CD4-positive, alpha-beta T cell treated with Interleukin-21 for 1 hour (primary cell): ENCODE results near the gene PLCXD3.

Source experiments
- DNase-seq: peaks from one replicate; pipeline ENCODE4 v3.0.0-alpha.2; 2020

PLCXD3 gene

DNA sequence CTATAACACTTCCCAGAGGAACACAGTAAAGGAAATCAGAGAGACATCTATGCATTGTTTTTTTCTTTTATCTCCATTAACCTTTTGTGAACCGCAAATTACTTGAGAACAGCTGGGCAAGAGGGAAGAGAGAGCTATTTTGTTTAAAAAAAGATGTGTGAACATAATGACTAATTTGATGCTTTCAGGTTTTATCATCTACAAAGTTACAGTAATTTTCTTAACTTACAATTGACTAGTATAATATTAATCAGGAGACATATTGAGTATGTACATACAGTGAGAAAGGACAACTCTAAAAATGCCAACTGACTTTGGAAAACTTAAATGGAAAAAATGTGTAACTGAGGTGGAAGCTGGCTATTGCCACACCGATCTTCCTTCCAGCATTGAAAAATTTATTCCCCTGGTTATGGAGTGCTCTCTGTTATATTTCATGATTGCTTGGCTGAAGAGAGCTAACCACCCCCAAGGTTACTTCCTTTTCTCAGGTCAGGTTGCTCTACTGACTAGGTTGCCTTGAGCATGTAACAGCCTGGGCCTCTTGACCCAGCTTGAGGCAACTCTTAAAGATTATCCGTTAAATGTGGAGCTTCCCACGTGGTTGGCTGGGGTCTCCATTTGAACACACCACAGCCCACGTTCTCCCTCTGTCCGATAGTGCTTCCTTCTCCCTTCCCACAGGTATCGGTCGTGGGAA is 234.4 kb downstream of the PLCXD3 start:
- no peak for DNase-seq

DNA sequence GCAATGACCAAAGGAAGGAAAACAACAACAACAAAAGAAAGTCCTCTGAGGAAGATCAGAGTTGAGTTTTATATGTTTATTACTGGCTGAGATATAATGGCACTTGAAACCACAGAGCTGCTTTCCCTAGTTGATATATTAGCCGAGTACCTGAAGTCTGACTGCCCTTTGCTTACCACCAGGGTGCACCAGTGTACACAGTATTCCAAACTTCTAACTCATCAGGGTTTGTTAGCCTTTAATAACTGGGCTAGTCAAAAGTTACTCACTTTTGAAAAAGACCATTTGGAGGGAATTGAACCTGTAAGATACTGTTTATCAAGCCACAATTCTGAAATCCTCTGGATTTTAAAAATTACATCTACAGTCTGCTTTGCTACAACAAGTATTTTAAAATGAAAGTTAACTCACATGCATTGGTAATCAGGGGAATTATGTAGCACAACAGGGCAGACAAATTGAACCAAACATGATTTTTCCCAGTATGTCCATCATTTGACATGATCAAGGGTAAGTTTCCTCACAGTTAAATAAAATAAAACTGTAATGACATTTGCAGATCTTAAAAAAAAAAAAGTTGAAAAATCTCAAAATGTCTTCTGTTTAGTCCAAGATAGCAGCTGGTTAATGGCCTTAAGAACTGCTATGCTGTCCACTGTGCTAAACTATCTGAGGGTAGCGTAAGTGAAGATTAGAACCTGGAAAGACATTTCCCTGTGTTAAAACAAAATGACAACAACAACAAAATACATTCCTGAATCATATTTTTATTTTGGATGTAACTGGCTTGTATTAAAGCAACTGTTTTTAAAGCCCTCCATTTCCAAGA is 239.8 kb downstream of the PLCXD3 start:
- DNase-seq = no peak

DNA sequence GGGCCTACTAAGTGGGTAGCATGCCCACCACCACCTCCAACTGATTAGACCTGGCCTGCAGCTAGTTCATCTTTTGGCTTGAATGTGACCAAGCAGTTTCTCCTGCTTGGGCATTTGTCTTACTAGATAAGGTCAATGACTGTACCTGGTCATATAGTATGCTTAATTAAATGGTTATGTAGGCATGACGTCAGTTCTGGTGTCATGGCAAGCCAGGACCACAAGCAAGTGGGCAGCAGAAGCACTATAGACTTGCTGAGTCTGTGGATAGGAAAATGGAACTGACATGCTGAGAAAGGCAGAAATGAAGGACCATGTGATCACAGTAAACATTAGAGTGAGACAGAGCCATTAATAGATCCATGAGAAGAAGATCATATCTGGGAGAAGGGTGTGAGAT is 241.5 kb downstream of the PLCXD3 start:
- no peak for DNase-seq

DNA sequence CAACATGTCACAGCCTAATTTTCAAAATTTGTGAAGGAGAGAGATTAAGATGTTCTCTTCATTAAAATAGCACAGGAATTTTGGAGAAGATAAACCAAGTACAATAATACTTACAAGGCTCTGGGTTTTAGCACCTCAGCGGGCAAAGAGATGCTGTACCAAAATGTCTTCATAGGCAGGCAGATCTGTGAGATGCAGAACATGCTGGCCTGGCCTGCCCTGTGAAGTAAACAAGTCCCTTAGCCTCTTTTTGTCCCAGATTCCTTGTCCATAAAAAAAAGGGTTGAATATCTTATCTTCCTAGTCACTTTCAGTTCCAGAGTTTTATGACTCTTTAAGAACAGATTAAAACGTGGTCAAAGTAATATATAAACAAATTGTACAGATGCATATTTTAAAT is 244.0 kb downstream of the PLCXD3 start:
- no peak for DNase-seq

DNA sequence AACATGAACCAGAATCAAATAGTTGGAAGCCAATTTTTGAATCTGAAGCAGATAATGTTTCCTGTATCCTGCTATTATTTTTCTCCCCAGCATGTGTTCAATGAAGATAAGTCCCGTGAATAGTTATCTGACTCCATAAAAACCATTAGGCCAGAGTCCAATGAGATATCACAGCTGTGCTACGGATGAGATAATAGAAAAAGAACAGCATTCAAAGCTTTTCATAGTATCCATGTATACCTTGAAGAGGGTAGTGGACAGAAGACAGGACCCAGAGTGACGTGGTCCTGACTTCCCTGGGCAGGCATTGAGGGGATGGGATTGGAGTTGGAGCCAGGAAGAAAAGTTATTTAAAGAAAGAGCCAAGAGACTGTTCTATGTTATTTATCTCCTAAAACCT is 246.4 kb downstream of the PLCXD3 start:
- DNase-seq = no peak

DNA sequence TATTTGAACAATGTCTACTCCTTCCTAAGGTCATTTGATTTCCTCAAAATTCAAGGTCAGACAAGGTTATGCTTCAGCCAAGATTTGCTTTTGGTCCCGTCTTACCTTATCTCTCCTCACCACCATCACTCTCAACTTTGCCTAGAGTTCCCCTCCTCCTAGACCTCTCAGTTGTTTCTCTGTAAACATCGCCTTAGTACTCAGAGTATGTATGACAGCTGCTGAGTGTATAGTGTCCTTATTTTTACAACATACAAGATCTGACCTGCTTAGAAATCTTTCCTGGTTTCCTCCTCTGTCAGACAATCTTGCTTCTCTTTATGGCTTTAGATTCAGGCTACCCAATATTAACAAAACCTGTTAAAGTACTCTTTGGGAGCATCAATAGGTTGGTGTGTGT is 247.1 kb downstream of the PLCXD3 start:
- no peak for DNase-seq
